ENCODE results near the gene DEK.

DNA sequence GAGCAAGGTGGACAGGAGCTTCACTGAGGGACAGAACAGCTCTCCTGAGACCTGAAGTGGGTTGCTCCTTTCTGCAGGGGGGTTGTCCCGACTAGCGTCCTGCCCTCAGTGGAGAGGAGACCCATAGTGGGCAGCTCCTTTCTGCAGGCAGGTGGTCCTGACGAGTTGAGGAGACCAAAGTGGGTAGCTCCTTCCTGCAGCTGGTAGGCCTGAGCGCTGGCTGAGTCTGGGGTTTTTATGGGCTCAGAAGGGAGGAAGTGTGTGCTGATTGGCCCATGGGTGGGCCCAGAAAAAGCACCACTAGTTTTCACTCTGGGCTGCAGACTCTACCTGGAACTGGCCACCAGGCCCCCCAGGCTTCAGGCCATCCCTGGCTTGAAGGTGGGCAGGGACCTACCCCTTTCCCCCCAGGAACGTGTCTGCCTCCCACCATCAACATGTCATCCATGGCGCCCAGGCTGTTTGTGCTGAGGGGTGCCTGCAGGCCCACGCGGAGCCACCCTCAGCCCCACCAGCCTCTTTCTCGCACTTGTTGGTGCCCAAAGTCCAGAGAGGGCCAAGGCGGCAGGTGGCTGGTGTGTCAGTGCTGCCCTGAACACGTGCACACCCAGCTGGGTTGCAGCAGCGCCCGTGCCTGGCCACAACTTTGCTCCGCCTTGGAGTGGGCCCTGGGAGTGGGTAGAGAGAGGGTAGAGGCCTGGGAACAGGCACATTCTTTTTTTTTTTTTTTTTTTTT, 1.6 kb upstream of the DEK start:
- TF ChIP-seq, protein P1, sequence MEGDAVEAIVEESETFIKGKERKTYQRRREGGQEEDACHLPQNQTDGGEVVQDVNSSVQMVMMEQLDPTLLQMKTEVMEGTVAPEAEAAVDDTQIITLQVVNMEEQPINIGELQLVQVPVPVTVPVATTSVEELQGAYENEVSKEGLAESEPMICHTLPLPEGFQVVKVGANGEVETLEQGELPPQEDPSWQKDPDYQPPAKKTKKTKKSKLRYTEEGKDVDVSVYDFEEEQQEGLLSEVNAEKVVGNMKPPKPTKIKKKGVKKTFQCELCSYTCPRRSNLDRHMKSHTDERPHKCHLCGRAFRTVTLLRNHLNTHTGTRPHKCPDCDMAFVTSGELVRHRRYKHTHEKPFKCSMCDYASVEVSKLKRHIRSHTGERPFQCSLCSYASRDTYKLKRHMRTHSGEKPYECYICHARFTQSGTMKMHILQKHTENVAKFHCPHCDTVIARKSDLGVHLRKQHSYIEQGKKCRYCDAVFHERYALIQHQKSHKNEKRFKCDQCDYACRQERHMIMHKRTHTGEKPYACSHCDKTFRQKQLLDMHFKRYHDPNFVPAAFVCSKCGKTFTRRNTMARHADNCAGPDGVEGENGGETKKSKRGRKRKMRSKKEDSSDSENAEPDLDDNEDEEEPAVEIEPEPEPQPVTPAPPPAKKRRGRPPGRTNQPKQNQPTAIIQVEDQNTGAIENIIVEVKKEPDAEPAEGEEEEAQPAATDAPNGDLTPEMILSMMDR (conservative IDR thresholded peaks at IDR 0.05 in 1 of 2, IDR thresholded peaks at IDR 0.05 in 1 of 2; ENCODE audit: extremely low read depth in 1 of 2, insufficient read depth in 1 of 2, low read depth in 1 of 2, low read length in 2 of 2), result no peak
- TF ChIP-seq EZH2 (IDR thresholded peaks at IDR 0.05; ENCODE audit: borderline replicate concordance, low read length), result no peak
